Activated CD4-positive, alpha-beta T cell treated with anti-CD3 and anti-CD28 coated beads, Interleukin-10, Interleukin-2, amounts not matched to agents 100 ng/mL and 50 ng/mL, durations not matched to agents 16 hours and 8 hours (primary cell): ENCODE data around the gene DRG2.

Source experiments
- DNase-seq: peaks from one replicate; pipeline ENCODE4 v3.0.0-alpha.2; 2020

The DRG2 gene

GRCh38 chr17:18144855-18145254, 57.1 kb downstream of the DRG2 start:
- DNase-seq: no peak

DNA sequence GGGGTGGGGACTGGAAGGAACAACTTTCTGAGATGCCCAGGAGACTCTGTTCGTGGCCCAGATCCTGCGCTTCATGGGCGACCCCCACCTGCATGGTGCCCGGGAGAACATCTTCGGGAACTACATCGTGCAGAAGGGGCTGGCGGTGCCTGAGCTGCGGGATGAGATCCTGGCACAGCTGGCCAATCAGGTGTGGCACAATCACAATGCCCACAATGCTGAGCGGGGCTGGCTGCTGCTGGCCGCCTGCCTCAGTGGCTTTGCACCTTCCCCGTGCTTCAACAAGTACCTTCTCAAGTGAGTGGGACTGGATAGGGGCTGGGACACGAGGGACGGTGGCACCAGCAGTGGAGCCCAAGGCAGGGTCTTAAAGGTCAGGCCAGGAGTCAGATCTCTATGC, 58.1 kb downstream of the DRG2 start:
- no peak for DNase-seq

- no peak for DNase-seq
Measured at GRCh38 chr17:18146259-18146658, 58.5 kb downstream of the DRG2 start.

DNA sequence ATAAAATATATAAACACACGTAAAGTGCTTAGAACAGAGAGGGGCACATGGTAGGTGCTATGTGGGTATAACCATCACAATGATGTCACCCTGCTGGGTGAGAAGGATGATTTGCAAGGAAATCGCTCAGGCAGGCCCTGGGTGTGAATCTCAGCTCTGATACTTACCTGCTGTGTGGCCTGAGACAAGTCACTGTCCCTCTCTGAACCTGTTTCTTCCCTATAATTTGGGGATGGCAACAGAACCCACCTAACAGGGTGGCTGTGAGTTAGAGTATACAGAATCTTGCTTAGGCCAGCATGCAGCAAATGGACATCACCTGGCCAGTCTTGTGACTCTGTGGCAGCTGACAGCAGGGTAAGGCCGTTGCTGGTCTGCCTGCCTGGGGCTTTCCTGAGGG, 59.2 kb downstream of the DRG2 start:
- DNase-seq: no peak

DNA sequence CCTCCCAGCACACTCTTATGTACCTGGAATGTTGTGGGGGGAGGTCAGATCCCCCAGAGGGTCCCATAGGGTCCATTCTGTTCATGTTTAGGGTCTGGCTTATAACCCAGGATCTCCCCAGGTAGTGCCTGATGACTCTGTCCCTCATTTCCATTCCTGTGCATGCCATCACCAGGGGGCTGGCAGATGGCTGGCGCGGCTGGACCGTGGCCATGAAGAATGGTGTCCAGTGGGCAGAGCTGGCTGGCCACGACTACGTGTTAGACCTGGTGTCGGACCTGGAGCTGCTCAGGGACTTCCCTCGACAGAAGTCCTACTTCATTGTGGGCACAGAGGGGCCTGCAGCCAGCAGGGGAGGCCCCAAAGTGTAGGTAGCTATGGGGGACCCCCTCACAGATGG, 60.8 kb downstream of the DRG2 start:
- DNase-seq: no peak

- DNase-seq: no peak
Measured at GRCh38 chr17:18151290-18151689, 63.5 kb downstream of the DRG2 start.

- DNase-seq: no peak
Measured at GRCh38 chr17:18155179-18155578, 67.4 kb downstream of the DRG2 start.

- no peak for DNase-seq
Measured at GRCh38 chr17:18156171-18156975, 68.6 kb downstream of the DRG2 start.

DNA sequence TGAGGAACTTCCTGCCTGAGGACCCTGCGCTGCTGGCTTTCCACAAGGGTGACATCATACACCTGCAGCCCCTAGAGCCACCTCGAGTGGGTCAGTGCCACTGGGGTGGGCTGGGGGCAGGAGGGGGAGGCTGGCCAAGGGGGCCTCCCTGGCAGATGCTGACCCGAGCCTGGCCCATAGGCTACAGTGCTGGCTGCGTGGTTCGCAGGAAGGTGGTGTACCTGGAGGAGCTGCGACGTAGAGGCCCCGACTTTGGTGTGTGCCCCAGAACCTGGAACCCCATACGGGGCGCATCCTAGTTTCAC, 69.2 kb downstream of the DRG2 start:
- DNase-seq: no peak
